Stimulated activated CD8-positive, alpha-beta memory T cell treated with anti-CD3 and anti-CD28 coated beads, Interleukin-4, amount 100 ng/mL, for 48 hours (primary cell): ENCODE data around the gene PRODH.
"Not testable (repeated sequence)": the region's sequence is repeated elsewhere in the genome, so short reads cannot be mapped to it uniquely, and the experiment has no call there.

Source experiments
- DNase-seq: peaks from one replicate; pipeline ENCODE4 v3.0.0-alpha.2; 2020

The PRODH gene

GRCh38 chr22:18935889-18936529 lies at the start of gene PRODH:
PRODH (minus strand) TSS chr22:18936293; CDS start chr22:18936287, 6 bp downstream.
- DNase-seq: no peak

GRCh38 chr22:18985780-18986179 lies 49.7 kb upstream of the PRODH start:
- no peak for DNase-seq

GRCh38 chr22:18984564-18984963 lies 48.5 kb upstream of the PRODH start:
- no peak for DNase-seq

GRCh38 chr22:18983120-18983651 lies 47.1 kb upstream of the PRODH start:
- DNase-seq: no peak

- DNase-seq: no peak
Observed at GRCh38 chr22:18980829-18981228, 44.7 kb upstream of the PRODH start.

GRCh38 chr22:18979957-18980356 lies 43.9 kb upstream of the PRODH start:
- DNase-seq: no peak

GRCh38 chr22:18978506-18978905 lies 42.4 kb upstream of the PRODH start:
- no peak for DNase-seq

DNA sequence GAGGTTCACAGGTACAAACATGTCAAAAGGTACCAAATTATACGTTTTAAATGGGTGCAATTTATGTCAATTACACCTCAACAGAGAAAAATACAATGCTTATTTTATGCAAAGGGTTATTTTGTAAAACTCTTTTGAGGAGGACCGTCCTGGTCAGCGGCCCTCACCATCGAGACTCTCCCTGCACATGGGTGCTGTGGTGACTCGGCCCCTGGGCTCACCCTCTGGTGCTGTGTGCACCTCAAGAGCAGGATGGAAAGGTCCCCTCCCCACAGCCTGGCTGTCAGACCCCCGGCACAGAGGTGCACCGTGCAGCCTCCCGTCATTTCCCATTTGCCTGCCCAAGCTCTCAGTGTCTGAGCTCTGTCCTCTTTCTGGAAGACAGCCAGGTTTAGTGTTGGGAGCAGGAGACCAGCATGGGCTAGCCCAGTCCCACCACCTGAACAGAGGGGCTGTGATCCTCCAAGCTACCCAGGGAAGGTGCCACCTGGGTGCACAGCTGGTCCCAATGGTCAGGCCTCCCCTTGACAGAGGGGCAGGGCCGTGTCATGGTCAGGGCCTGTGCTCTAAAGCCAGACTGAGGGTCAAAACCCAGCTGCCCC lies 41.8 kb upstream of the PRODH start:
- no peak for DNase-seq

DNA sequence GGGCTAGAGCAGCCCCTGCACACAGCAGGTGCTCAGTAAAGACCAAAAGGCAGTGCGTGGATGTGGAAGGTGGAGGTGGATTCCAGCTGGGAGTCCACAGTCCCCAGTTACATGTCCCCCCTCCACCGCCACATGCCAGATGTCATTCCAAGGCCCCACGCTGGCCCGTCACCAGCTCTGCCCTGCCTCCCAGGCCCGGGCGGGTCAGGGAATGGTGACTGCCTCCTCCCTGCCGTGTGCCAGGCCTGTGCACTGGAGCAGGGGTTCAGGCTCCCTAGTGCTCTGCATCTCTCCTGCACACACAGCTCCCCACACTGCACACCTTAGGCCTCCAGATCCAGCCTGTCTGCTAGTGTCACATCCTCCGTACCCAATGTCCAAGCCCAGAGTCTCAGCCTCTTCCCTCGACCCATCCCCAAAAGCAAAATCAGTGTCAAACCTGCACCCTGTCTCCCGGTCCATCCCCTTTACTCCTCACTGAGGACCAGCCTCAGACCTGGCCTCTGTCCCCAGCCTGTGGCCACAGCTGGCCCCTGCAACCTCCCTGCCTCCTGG lies 40.2 kb upstream of the PRODH start:
- DNase-seq: no peak

- DNase-seq: no peak
Observed at GRCh38 chr22:18975434-18976196, 39.5 kb upstream of the PRODH start.

- no peak for DNase-seq
Observed at GRCh38 chr22:18974477-18975180, 38.5 kb upstream of the PRODH start.

DNA sequence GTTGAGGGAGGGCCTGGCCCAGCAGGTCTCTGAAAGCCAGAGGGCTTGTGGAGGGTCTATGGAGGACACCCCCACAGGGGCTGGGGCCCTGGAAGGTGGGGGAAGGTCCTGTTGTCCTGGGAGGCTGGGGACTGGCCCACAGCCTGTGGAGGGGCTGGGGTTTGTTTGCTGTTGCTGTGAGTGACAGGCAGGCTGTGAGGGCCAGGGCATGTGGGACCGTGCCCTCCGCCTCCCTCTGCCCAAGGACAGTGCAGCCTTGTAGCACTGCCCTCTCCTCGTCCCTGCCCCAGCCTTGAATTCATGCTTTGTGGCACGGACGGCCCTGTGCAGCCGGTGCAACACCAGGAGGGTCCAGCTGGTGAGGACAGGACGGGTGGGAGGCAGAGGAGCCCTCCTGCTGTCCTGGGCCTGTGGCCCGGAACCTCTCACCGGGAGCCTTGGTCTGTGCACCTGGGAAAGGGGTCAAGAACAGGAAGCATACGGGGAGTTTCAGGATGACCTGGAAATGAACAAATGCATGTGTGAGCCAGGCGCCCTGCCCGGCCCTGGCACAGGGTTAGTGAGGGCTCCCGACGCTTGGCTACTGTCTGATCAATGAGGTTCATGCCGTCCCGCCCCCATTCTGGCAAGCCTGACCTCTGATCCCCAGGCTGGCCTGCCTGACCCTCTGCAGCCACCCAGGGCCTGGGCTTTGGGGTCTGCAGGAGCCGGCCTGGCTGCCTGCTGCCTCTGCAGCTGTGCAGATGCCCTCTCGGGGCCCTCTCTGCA lies 37.4 kb upstream of the PRODH start:
- no peak for DNase-seq

GRCh38 chr22:18972591-18972990 lies 36.5 kb upstream of the PRODH start:
- DNase-seq: not testable (repeated sequence)

DNA sequence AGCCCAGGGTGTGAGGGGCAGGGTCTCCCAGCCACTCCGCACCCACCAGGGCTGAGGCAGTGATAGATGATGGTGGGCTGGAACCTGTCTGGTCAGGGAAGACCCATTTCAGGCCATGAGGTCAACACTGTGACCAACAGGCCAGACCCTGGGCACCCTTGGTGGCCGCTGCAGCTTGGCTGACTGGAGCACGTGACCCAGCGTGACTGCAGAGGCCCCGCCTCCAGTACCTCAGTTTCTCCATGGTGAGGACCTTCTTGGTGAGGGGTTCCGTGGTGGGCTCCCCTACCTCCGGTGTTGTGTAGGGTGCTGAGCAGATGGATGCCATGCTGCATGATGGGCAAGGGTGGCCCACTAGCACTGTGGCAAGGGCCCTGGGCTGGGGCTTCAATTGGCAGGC lies 35.9 kb upstream of the PRODH start:
- DNase-seq: not testable (repeated sequence)

GRCh38 chr22:18971321-18971751 lies 35.2 kb upstream of the PRODH start:
- no peak for DNase-seq

DNA sequence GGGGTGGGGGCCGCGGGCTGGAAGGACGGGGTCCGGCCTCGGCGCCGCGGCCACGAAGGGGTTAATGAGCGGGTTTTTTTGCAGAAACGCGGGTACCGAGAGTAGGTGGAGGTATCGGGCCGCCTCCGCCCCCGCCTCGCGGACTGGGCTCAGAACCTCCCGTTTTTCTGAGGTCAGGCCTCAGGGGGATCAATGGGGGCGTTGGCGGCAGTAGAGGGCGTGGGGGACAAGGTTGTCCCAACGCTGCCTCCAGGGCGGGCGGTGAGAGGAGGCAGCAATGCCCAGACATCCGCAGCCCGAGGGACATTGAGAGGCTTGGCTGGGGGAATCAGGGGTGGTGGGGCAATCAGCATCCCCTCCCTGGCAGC lies 34.8 kb upstream of the PRODH start:
- no peak for DNase-seq

DNA sequence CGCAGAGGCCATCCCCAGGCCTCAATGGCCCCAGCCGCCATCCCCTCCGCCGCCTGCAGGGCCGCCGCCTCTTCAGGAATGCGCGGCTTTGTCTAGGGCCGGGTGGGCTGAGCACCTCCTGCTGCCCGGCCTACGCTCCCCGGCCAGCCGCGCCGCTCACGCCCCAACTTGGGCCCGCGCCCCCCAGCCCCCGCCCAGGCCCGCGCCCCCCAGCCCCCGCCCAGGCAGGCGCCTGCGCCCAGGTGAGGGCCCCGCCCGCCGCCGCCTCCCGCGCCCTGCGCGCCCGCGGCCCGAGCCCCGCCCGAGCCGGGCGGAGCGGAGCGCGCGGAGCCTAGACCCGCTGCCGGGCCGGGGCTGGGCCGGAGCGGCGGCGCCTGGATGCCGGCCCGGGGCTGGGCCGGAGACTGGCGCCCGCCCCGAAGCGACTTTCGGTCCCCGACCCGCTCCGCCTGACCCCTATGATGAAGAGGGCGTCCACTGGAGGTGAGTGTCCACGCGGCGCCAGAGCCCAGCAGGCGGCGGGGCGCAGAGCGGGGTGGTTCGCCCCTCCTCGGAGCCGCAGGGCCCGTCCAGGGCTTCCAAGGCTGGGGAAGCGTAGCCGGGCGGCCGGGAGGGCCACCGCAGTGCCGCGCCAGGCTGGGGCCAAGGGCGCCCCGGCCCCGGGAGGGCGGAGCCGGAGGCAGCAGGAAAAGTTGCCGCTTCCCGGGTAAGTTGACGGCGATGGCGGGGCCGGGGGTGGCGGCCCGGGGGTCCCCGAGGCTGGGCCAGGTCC lies 34.3 kb upstream of the PRODH start:
- no peak for DNase-seq

GRCh38 chr22:18969158-18969942 lies 33.3 kb upstream of the PRODH start:
- DNase-seq: not testable (repeated sequence)

DNA sequence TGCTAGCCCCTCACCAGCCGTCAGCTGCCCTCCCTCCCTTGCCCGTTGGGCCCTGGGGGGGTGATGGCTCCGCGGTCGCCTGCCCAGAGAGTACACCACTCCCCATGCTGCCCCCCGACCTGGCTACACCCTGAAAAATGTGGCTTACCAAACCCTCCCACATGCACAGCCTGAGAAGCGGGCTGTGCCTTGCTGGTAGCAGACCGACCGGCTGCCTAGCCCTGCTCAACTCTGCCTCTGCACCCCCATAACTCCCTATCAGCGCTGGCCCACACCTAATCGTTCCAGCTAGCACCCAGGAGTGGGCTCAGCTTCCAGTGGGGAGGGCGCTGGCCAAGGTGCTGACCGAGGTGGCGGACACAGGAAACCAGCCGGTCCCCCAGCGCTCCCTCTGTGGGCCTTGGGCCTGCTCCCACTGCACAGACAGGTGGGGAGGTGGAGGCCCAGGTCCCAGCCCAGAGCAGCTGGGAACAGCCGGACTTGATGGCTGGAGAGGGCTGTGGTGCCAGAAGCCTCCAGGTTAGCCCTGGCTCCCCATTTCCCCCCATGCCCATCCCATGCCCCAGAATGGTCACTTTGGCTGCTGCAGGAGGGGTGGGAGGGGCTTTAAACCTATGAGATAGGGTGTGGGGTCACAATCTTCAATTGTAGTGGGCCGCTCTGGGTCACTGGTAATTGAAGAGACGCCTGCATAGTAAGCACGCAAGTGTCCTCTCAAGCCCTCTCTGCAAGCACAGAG lies 32.1 kb upstream of the PRODH start:
- peak; percentile 52 for DNase-seq
